GM12878 (cell line): ENCODE results near the gene MRNIP. TPM values are rescaled to one million over a fixed set of nuclear protein-coding genes. Genes with fewer than 3 reads are reported as not detected.

ENCODE experiments used
- ATAC-seq: fragments of 200-7000 bp; cut with Tn5 transposase; 3 replicates; pipeline ENCODE4 v1.9.1; 2020; ENCODE audit warnings: mild to moderate bottlenecking, moderate library complexity
- BruUV-seq: library from RNA; stranded (reverse); fragments of 400-500 nt; replicated peaks from 2 replicates; lab custom pipeline; 2021; lab: Mats Ljungman, UMichigan
- CTCF ChIA-PET: fragments of 300-600 bp; sonication (Branson Sonifier 250); formaldehyde crosslinking; extraction: SDS; loops from one replicate; lab custom pipeline; 2021; ENCODE audit warnings: inconsistent platforms; lab: Yijun Ruan, JAX
- POLR2A ChIA-PET: fragments of 350-600 bp; formaldehyde crosslinking; extraction: SDS; loops from one replicate; lab custom pipeline; 2021; ENCODE audit warnings: inconsistent platforms; lab: Charles Lee
- RAD21 ChIA-PET: fragments of 300-600 bp; sonication (Branson Sonifier 250); formaldehyde crosslinking; loops from one replicate; lab custom pipeline; 2023; ENCODE audit warnings: antibody characterized with exemption; ENCODE audit not compliant: unreplicated experiment; lab: Charles Lee
- SMC1A ChIA-PET: fragments of 300-600 bp; sonication (Branson Sonifier 250); formaldehyde crosslinking; loops from one replicate; lab custom pipeline; 2023; ENCODE audit not compliant: unreplicated experiment, uncharacterized antibody; lab: Charles Lee
- DNase-seq: peaks from one replicate; pipeline ENCODE4 v3.0.0-alpha.2; 2011; ENCODE audit warnings: low read depth, low spot score
- FAIRE-seq: peaks from 3 replicates; lab custom pipeline; 2011; peaks lifted over from hg19 to GRCh38; lab: Jason Lieb, UNC
- H2AFZ ChIP-seq: 2 replicates; pipeline ENCODE4 v1.6.0; 2011; ENCODE audit warnings: low read depth, low read length, control low read depth; ENCODE audit not compliant: control insufficient read depth
- H3K27ac ChIP-seq: 2 replicates; pipeline ENCODE4 v1.5.1; 2011; ENCODE audit warnings: control low read depth; ENCODE audit not compliant: control insufficient read depth, insufficient read depth
- H3K27me3 ChIP-seq, 2 experiments: replicated peaks in 1 of 2; 2 replicates each; pipeline versions ENCODE4 v1.6.0 to v1.6.1; 2011; ENCODE audit warnings: low read length in 1 of 2; ENCODE audit not compliant: control insufficient read depth in 2 of 2, insufficient read depth in 2 of 2
- H3K36me3 ChIP-seq, 2 experiments: 2 replicates each; pipeline ENCODE4 v1.5.1; 2011; ENCODE audit warnings: low read length in 1 of 2; ENCODE audit not compliant: control insufficient read depth in 2 of 2, insufficient read depth in 2 of 2
- H3K4me1 ChIP-seq: 2 replicates; pipeline ENCODE4 v1.6.1; 2011; ENCODE audit warnings: mild to moderate bottlenecking, low read length, moderate library complexity, mixed read lengths; ENCODE audit not compliant: control insufficient read depth, insufficient read depth
- H3K4me2 ChIP-seq: 2 replicates; pipeline ENCODE4 v1.6.0; 2011; ENCODE audit warnings: control low read depth; ENCODE audit not compliant: control insufficient read depth, insufficient read depth
- H3K4me3 ChIP-seq: fragments of 200-600 bp; sonication (generic); 2 replicates; pipeline ENCODE4 v1.5.1; 2016
- H3K79me2 ChIP-seq: 2 replicates; pipeline ENCODE4 v1.6.0; 2011; ENCODE audit warnings: low read length; ENCODE audit not compliant: control insufficient read depth, insufficient read depth
- H3K9ac ChIP-seq: 2 replicates; pipeline ENCODE4 v1.8.0; 2011; ENCODE audit warnings: low read length, control low read depth, mixed read lengths; ENCODE audit not compliant: control insufficient read depth, insufficient read depth
- H3K9me3 ChIP-seq: replicated peaks from 3 replicates; pipeline ENCODE4 v1.5.1; 2011; ENCODE audit warnings: mild to moderate bottlenecking, low read length; ENCODE audit not compliant: control insufficient read depth, insufficient read depth
- H4K20me1 ChIP-seq: 2 replicates; pipeline ENCODE4 v1.6.0; 2011; ENCODE audit not compliant: control insufficient read depth, insufficient read depth
- HDAC6 ChIP-seq: fragments of 200-600 bp; sonication (generic); IDR thresholded peaks from one replicate; pipeline ENCODE4 v1.8.0; 2017; ENCODE audit warnings: antibody characterized with exemption; ENCODE audit not compliant: unreplicated experiment
- MYB ChIP-seq: fragments of 150-350 bp; IDR thresholded peaks from 2 replicates; pipeline ENCODE4 v1.6.1; 2014; ENCODE audit warnings: mild to moderate bottlenecking, low read depth, low read length, borderline replicate concordance
- WGBS: methylation state at CpG from one replicate; pipeline ENCODE4 v1.1.6; 2016; ENCODE audit warnings: low lambda C conversion rate; ENCODE audit not compliant: insufficient replicate concordance, insufficient coverage; ENCODE audit errors: missing lambda C conversion rate; 5-methylcytosine and 5-hydroxymethylcytosine counted together
- in situ Hi-C: fragments of 300-500 bp; cut with MboI; formaldehyde crosslinking; loops from 9 replicates; pipeline ENCODE4 v1.14.3; 2018; ENCODE audit warnings: mixed read lengths
- intact Hi-C: fragments of 100-400 bp; cut with micrococcal nuclease; formaldehyde crosslinking; loops from one replicate; pipeline ENCODE4 v1.14.2; 2022; ENCODE audit not compliant: unreplicated experiment
- polyA plus RNA-seq, 11 experiments: library from polyadenylated mRNA; depleted of rRNA in 4 of 11; unstranded in 6 of 11; stranded (reverse) in 5 of 11; fragments of >200 nt; fragmentation: Nextera tagmentation in 4 of 11; fragmentation: Illumina TruSeq in 1 of 11; extraction: Ambion mirVana in 4 of 11; extraction: Trizol in 1 of 11; gene quantifications; 1 replicate in 1 of 11; 2 replicates in 10 of 11; pipeline versions ENCODE4 v1.2.1 to v1.2.3, GENCODE V29; 2011 to 2016; ENCODE audit warnings: inconsistent platforms in 2 of 11, missing spikeins in 2 of 11, low read depth in 1 of 11
- total RNA-seq, 4 experiments: library from RNA; depleted of rRNA in 3 of 4; stranded (reverse); fragments of >200 nt in 3 of 4; fragmentation: Illumina TruSeq in 1 of 4; extraction: Trizol in 1 of 4; gene quantifications; 2 replicates each; pipeline versions ENCODE4 v1.2.1 to v1.2.3, GENCODE V29; 2013 to 2021
- TF ChIP-seq, protein P1 (sequence below): IDR thresholded peaks from 2 replicates; pipeline ENCODE4 v1.6.1; 2012; ENCODE audit warnings: low read length, inconsistent platforms
- TF ChIP-seq, protein P2 (sequence below): IDR thresholded peaks from 2 replicates; pipeline ENCODE4 v1.6.1; 2012; ENCODE audit warnings: low read depth, low read length, improper control_type of control experiment

The MRNIP gene
- total and polyA plus RNA-seq, 10 of the 15 experiments (the other 5 are each of a cell fraction or from before 2014, with no cell fraction given) = 2.4 to 30.4 (median 13.1) TPM

DNA sequence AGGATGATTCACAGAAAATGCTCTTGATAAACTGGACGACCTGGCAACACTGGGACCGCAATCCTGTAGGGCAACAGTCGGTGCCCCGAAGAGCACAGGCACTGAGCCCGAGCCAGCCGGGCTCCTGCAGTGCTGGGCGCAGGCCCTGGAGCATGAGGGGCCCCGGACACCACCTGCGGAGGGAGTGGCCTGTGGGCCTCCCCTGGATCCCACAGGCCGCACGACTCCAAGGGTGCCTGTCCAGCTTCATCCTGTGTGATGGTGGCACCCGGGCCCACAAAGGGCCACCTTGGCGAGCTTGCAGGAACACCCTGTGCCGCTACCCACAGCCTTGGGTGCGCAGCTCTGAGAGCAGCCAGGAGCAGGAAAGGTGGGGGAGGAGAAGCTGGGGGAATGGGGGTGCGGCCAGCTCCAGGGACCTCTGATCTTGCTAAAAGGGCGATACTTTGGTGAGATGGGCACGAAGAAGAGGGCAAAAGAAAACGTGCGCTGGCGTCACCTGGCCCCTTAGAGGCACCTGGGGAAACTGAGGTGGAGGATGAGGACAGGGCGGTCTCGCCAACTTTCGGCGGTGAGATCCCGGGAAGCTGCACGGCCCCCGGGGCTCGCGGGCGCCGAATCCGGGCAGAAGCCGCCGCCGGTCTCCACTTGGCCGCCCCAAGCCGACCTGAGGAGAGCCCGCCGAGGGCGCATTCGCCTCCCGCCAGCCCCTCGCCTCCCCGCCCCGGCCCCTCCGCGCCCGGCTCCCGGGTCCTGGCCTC is 48.4 kb upstream of the MRNIP start (continued):
- TF ChIP-seq MYB (no peak), HDAC6 (no peak)
- TF ChIP-seq, protein P1, sequence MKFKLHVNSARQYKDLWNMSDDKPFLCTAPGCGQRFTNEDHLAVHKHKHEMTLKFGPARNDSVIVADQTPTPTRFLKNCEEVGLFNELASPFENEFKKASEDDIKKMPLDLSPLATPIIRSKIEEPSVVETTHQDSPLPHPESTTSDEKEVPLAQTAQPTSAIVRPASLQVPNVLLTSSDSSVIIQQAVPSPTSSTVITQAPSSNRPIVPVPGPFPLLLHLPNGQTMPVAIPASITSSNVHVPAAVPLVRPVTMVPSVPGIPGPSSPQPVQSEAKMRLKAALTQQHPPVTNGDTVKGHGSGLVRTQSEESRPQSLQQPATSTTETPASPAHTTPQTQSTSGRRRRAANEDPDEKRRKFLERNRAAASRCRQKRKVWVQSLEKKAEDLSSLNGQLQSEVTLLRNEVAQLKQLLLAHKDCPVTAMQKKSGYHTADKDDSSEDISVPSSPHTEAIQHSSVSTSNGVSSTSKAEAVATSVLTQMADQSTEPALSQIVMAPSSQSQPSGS = no peak

DNA sequence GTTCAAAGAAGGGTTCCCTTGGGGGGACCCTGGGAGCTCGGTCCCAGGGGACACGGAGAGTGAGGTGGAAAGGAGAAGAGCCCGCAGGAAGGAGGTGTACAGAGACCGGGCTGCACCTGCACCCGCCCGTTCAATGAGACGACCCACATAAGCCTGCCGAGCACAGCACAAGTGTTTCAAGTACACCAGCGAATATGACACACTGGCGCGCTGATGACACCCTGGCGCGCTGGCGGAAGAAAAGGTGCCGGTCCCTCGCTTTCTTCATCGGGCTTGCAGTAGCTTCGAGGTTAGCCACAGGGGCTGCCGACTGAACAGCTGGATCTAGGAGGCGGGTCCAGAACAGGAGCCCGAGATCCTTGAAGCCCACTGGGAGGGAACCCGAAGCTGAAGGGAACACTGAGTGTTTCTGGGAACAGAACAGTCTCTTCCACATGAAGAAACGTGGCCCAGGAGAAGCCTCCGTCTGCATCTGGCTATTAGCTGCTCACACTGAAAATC is 47.7 kb upstream of the MRNIP start:
- Histone ChIP-seq H3K4me1 (peaks cover 12% of the 10 kb centered on the region), H3K79me2 (peaks cover 18% of the 10 kb centered on the region), H4K20me1 (no peaks in the 10 kb centered on the region), H3K36me3 (peaks cover 4 to 8% of the 10 kb centered on the region in 2 experiments; a peak in 3 of 4 replicates), H3K4me2 (peak overlapping the region; percentile 88), H3K9ac (peak overlapping the region; percentile 75), H3K27ac (no peak overlapping the region), H3K9me3 (no peaks in the 10 kb centered on the region), H3K27me3 (no peaks in the 10 kb centered on the region), H2AFZ (no peak overlapping the region), H3K4me3 (peak overlapping the region; percentile 94)
- RAD21 ChIA-PET = interaction anchor here (1.0 to 1.1 kb wide), 3 partner anchors 101 to 174 kb away, joined by 4 to 6 read pairs (median 6); partner anchors contain the start of gene MAML1
- 96% methylated on average over 23 of the region's 24 CpGs for WGBS
- CTCF ChIA-PET = interaction anchor here (0.7 to 2.6 kb wide), 10 partner anchors 10 to 227 kb away, joined by 3 to 19 read pairs (median 4); partner anchors contain the start of gene SQSTM1
- no peak for ATAC-seq
- SMC1A ChIA-PET = interaction anchor here (0.6 to 2.4 kb wide), 8 partner anchors 45 to 152 kb away, joined by 3 to 9 read pairs (median 3); partner anchors contain the start of gene MRNIP
- POLR2A ChIA-PET = interaction anchor here (0.8 kb wide), 1 partner anchor 139 kb away, joined by 3 read pairs; no protein-coding TSS in a partner anchor
- no peak for DNase-seq
- no TSS peak for BruUV-seq
- intact Hi-C loops (loop anchor here (2.0 to 5.0 kb wide), 2 partner anchors 48 to 99 kb away; partner anchors contain the start of genes MGAT4B and MRNIP), in situ Hi-C loops (no loop called here)
- FAIRE-seq = no peak
- TF ChIP-seq, protein P2, sequence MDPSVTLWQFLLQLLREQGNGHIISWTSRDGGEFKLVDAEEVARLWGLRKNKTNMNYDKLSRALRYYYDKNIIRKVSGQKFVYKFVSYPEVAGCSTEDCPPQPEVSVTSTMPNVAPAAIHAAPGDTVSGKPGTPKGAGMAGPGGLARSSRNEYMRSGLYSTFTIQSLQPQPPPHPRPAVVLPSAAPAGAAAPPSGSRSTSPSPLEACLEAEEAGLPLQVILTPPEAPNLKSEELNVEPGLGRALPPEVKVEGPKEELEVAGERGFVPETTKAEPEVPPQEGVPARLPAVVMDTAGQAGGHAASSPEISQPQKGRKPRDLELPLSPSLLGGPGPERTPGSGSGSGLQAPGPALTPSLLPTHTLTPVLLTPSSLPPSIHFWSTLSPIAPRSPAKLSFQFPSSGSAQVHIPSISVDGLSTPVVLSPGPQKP = no peak
